GM21390 (cell line): ENCODE measurements around the gene TAF11L8.
"Not testable (repeated sequence)": the region's sequence is repeated elsewhere in the genome, so short reads cannot be mapped to it uniquely, and the experiment has no call there.

Source experiments
- ATAC-seq: cut with Tn5 transposase; IDR thresholded peaks from one replicate; pipeline ENCODE4 v1.9.1; 2021; ENCODE audit not compliant: unreplicated experiment

TAF11L8 gene

GRCh38 chr5:17590860-17591259, at the start of gene TAF11L8:
Gene TAF11L8 (minus strand): TSS chr5:17590960.
- ATAC-seq, result not testable (repeated sequence)

GRCh38 chr5:17634160-17634559, 43.4 kb upstream of the TAF11L8 start, which contains the start of gene TAF11L14:
Gene TAF11L14 (plus strand): TSS chr5:17634460.
- ATAC-seq, result no peak

- not testable (repeated sequence) for ATAC-seq
Measured at GRCh38 chr5:17631788-17632187, 41.0 kb upstream of the TAF11L8 start, which contains the start of gene TAF11L13. Gene TAF11L13 (plus strand): TSS chr5:17632088.

GRCh38 chr5:17625686-17626085, 34.9 kb upstream of the TAF11L8 start:
- ATAC-seq, result no peak

- no peak for ATAC-seq
Measured at GRCh38 chr5:17620627-17621026, 29.9 kb upstream of the TAF11L8 start.

GRCh38 chr5:17619354-17619753, 28.6 kb upstream of the TAF11L8 start:
- ATAC-seq, result no peak

- ATAC-seq, result no peak
Measured at GRCh38 chr5:17614872-17615605, 24.3 kb upstream of the TAF11L8 start.

- not testable (repeated sequence) for ATAC-seq
Measured at GRCh38 chr5:17610092-17610491, 19.3 kb upstream of the TAF11L8 start, which contains the start of gene TAF11L12. Gene TAF11L12 (plus strand): TSS chr5:17610392.

- not testable (repeated sequence) for ATAC-seq
Measured at GRCh38 chr5:17607461-17607860, 16.7 kb upstream of the TAF11L8 start.

- ATAC-seq, result no peak
Measured at GRCh38 chr5:17604951-17605350, 14.2 kb upstream of the TAF11L8 start.

- not testable (repeated sequence) for ATAC-seq
Measured at GRCh38 chr5:17603880-17604279, 13.1 kb upstream of the TAF11L8 start, which contains the start of gene TAF11L11. Gene TAF11L11 (plus strand): TSS chr5:17604183.

GRCh38 chr5:17597728-17598127, 7.0 kb upstream of the TAF11L8 start, which contains the start of gene TAF11L10:
Gene TAF11L10 (minus strand): TSS chr5:17597828.
- ATAC-seq, result not testable (repeated sequence)

GRCh38 chr5:17594255-17594654, 3.5 kb upstream of the TAF11L8 start, which contains the start of gene TAF11L9:
Gene TAF11L9 (minus strand): TSS chr5:17594394.
- not testable (repeated sequence) for ATAC-seq

GRCh38 chr5:17585658-17586057, 5.1 kb downstream of the TAF11L8 start, which contains the start of gene TAF11L7:
Gene TAF11L7 (minus strand): TSS chr5:17585758.
- not testable (repeated sequence) for ATAC-seq
